ENCODE data around the gene TMPRSS9. TPM values are rescaled to one million over a fixed set of nuclear protein-coding genes. Genes with fewer than 3 reads are reported as not detected.

The TMPRSS9 gene
- total and polyA plus RNA-seq, 4 experiments from 2014 or later: not detected

DNA sequence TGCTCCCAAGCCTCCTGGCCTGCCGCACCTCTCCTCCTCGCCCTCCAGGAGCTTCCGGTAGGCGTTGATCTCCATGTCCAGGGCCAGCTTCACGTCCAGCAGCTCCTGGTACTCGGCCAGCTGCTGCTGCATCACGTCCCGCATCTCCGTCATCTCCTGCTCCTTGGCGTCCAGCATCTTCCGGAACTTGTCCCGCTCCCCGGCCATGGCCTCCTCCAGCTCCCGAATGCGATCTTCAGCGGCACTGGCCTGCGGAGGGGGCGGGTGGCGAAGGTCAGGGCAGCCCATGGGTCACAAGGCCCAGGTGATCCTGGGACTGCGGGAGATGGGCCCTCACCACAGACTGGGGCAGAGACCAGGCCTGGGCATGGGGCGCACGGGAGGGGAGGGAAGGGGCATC is 74.2 kb downstream of the TMPRSS9 start:
- Mint-ChIP-seq H3K27ac (peak overlapping the region in 2 of 7 donors; percentile 61 to 68), H3K27me3 (no peaks in the 10 kb centered on the region), H3K36me3 (peaks cover 4 to 16% of the 10 kb centered on the region in 2 donors), H3K9me3 (no peaks in the 10 kb centered on the region), H3K4me1 (no peaks in the 10 kb centered on the region), H3K4me3 (no peak overlapping the region)
- intact Hi-C loops (cut with micrococcal nuclease): no loop called here
- no peak overlapping the region for H3K4me3 ChIP-seq (ENCODE audit: low read length in 2 of 2)
- POLR2A ChIA-PET (ENCODE audit: partially characterized antibody): interaction anchor here (0.6 kb wide), 1 partner anchor 122 kb away, joined by 3 read pairs; no protein-coding TSS in a partner anchor
- no peak for DNase-seq
- H3K4me1 ChIP-seq (ENCODE audit: insufficient read depth, low read length): no peaks in the 10 kb centered on the region
- peaks cover 9% of the 10 kb centered on the region for H3K36me3 ChIP-seq (ENCODE audit: insufficient read depth, low read length)
- no peaks in the 10 kb centered on the region for H3K27me3 ChIP-seq (ENCODE audit: insufficient read depth, low read length)
- H3K9me3 ChIP-seq (ENCODE audit: control insufficient read depth in 1 of 2, low read length in 2 of 2): no peaks in the 10 kb centered on the region
- CTCF ChIA-PET (ENCODE audit: partially characterized antibody): no interaction called here
- H3K27ac ChIP-seq (ENCODE audit: low read depth, low read length): no peak overlapping the region

DNA sequence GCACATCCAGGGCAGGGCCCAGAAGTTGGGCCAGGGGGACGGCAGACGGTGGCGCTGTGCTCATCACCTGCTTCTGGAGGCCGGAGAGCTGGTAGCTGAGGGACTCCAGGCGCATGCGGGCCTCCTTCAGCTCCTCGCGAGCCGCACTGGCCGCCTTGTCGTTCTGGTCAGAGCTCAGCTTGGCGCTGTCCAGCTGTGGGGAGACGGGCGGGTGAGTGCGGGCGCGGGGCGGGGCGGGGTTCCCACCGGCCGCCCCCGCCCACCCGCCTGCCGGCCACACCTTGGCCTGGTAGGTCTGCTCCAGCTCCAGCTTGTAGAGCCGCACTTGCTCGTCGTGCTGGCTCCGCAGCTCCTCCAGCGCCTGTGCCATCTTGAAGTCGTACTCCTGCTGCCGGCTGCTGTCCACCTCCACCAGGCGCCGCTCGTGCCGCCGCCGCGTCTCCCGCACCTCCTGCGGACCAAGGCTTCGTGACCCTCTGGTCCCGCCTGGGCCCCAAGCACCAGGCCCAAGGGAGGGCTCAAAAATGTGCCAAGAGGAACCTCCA is 74.7 kb downstream of the TMPRSS9 start:
- Histone ChIP-seq H3K4me3 (ENCODE audit: low read length in 2 of 2) (no peak overlapping the region), H3K27me3 (ENCODE audit: insufficient read depth, low read length) (no peaks in the 10 kb centered on the region), H3K36me3 (ENCODE audit: insufficient read depth, low read length) (peaks cover 9% of the 10 kb centered on the region), H3K4me1 (ENCODE audit: insufficient read depth, low read length) (no peaks in the 10 kb centered on the region), H3K9me3 (ENCODE audit: control insufficient read depth in 1 of 2, low read length in 2 of 2) (no peaks in the 10 kb centered on the region), H3K27ac (ENCODE audit: low read depth, low read length) (no peak overlapping the region)
- CTCF ChIA-PET (ENCODE audit: partially characterized antibody): no interaction called here
- intact Hi-C loops (cut with micrococcal nuclease): no loop called here
- Mint-ChIP-seq H3K36me3 (peaks cover 4 to 16% of the 10 kb centered on the region in 2 donors), H3K9me3 (no peaks in the 10 kb centered on the region), H3K27me3 (no peaks in the 10 kb centered on the region), H3K4me3 (no peak overlapping the region), H3K4me1 (no peaks in the 10 kb centered on the region), H3K27ac (peak overlapping the region in 1 of 7 donors; percentile 74)
- POLR2A ChIA-PET (ENCODE audit: partially characterized antibody): interaction anchor here (0.6 kb wide), 1 partner anchor 123 kb away, joined by 3 read pairs; no protein-coding TSS in a partner anchor
- no peak for DNase-seq

DNA sequence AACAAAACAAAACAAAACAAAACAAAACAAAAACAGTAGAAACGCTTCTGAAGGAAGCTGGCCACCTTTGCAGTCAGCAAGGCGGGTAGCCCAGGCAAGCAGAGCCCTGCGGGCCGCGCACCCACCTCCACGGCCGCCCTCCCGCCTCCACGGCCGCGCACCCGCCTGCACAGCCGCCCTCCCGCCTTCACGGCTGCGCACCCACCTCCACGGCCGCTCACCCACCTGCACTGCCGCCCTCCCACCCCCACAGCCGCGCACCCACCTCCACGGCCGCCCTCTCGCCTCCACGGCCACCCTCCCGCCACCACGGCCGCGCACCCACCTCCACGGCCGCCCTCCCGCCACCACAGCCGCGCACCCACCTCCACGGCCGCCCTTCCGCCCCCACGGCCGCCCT is 76.3 kb downstream of the TMPRSS9 start:
- Histone ChIP-seq H3K27ac (ENCODE audit: low read depth, low read length) (no peak overlapping the region), H3K36me3 (ENCODE audit: insufficient read depth, low read length) (peaks cover 9% of the 10 kb centered on the region), H3K4me1 (ENCODE audit: insufficient read depth, low read length) (no peaks in the 10 kb centered on the region), H3K9me3 (ENCODE audit: control insufficient read depth in 1 of 2, low read length in 2 of 2) (no peaks in the 10 kb centered on the region), H3K27me3 (ENCODE audit: insufficient read depth, low read length) (no peaks in the 10 kb centered on the region), H3K4me3 (ENCODE audit: low read length in 2 of 2) (no peak overlapping the region)
- Mint-ChIP-seq H3K27me3 (no peaks in the 10 kb centered on the region), H3K4me3 (no peak overlapping the region), H3K27ac (no peak overlapping the region), H3K36me3 (peaks cover 4 to 20% of the 10 kb centered on the region in 2 donors), H3K4me1 (peaks cover 0 to 7% (median 4%) of the 10 kb centered on the region in 4 donors), H3K9me3 (no peaks in the 10 kb centered on the region)
- POLR2A ChIA-PET (ENCODE audit: partially characterized antibody): no interaction called here
- intact Hi-C loops (cut with micrococcal nuclease): no loop called here
- CTCF ChIA-PET (ENCODE audit: partially characterized antibody): no interaction called here
- no peak for DNase-seq

DNA sequence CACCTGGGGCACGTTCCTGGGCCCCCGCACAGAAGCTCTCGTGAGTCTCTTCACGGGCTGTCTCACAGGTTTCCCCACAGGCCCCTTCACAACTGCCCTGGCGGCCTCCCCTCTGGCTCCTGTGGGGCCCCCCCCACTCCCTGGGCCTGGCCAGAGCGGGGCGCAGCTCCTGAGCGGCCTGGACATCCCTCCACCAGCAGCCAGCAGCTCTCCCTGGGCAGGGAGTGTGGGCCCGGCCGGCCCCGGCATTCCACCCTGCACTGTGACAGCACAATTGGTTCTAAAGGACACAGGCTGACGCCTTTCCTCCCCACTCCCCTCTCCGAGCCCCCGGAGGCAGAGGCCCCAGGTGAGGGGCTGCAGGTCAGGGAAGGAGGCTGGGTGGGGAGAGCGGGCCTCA is 76.9 kb downstream of the TMPRSS9 start:
- Histone ChIP-seq H3K27me3 (ENCODE audit: insufficient read depth, low read length) (no peaks in the 10 kb centered on the region), H3K4me3 (ENCODE audit: low read length in 2 of 2) (no peak overlapping the region), H3K9me3 (ENCODE audit: control insufficient read depth in 1 of 2, low read length in 2 of 2) (no peaks in the 10 kb centered on the region), H3K4me1 (ENCODE audit: insufficient read depth, low read length) (no peaks in the 10 kb centered on the region), H3K36me3 (ENCODE audit: insufficient read depth, low read length) (peaks cover 9% of the 10 kb centered on the region), H3K27ac (ENCODE audit: low read depth, low read length) (no peak overlapping the region)
- Mint-ChIP-seq H3K4me1 (peaks cover 0 to 7% (median 4%) of the 10 kb centered on the region in 4 donors), H3K9me3 (no peaks in the 10 kb centered on the region), H3K27me3 (no peaks in the 10 kb centered on the region), H3K36me3 (peaks cover 4 to 15% of the 10 kb centered on the region in 2 donors), H3K4me3 (no peak overlapping the region), H3K27ac (no peak overlapping the region)
- ChIA-PET POLR2A (ENCODE audit: partially characterized antibody) (no interaction called here), CTCF (ENCODE audit: partially characterized antibody) (no interaction called here)
- intact Hi-C loops (cut with micrococcal nuclease): no loop called here
- no peak for DNase-seq

GRCh38 chr19:2438178-2438577 is 78.1 kb downstream of the TMPRSS9 start:
- Histone ChIP-seq H3K27ac (ENCODE audit: low read depth, low read length) (no peak overlapping the region), H3K9me3 (ENCODE audit: control insufficient read depth in 1 of 2, low read length in 2 of 2) (no peaks in the 10 kb centered on the region), H3K4me1 (ENCODE audit: insufficient read depth, low read length) (no peaks in the 10 kb centered on the region), H3K27me3 (ENCODE audit: insufficient read depth, low read length) (no peaks in the 10 kb centered on the region), H3K36me3 (ENCODE audit: insufficient read depth, low read length) (peaks cover 9% of the 10 kb centered on the region), H3K4me3 (ENCODE audit: low read length in 2 of 2) (no peak overlapping the region)
- H3K9me3 Mint-ChIP-seq: no peaks in the 10 kb centered on the region
- no peak for DNase-seq
- CTCF ChIA-PET (ENCODE audit: partially characterized antibody): no interaction called here
- no peak overlapping the region for H3K4me3 Mint-ChIP-seq
- POLR2A ChIA-PET (ENCODE audit: partially characterized antibody): no interaction called here
- H3K36me3 Mint-ChIP-seq: peaks cover 4 to 19% of the 10 kb centered on the region in 2 donors
- H3K27me3 Mint-ChIP-seq: no peaks in the 10 kb centered on the region
- no peak overlapping the region for H3K27ac Mint-ChIP-seq
- H3K4me1 Mint-ChIP-seq: peaks cover 0 to 7% (median 4%) of the 10 kb centered on the region in 4 donors
- intact Hi-C loops (cut with micrococcal nuclease): no loop called here

- H3K36me3 Mint-ChIP-seq: peaks cover 0 to 23% of the 10 kb centered on the region in 2 donors
- H3K4me3 Mint-ChIP-seq: no peak overlapping the region
- no peaks in the 10 kb centered on the region for H3K4me1 ChIP-seq (ENCODE audit: insufficient read depth, low read length)
- H3K9me3 Mint-ChIP-seq: no peaks in the 10 kb centered on the region
- DNase-seq: no peak
- no peaks in the 10 kb centered on the region for H3K9me3 ChIP-seq (ENCODE audit: control insufficient read depth in 1 of 2, low read length in 2 of 2)
- CTCF ChIA-PET (ENCODE audit: partially characterized antibody): no interaction called here
- H3K27ac ChIP-seq (ENCODE audit: low read depth, low read length): no peak overlapping the region
- intact Hi-C loops (cut with micrococcal nuclease): no loop called here
- POLR2A ChIA-PET (ENCODE audit: partially characterized antibody): no interaction called here
- no peaks in the 10 kb centered on the region for H3K27me3 Mint-ChIP-seq
- peaks cover 9% of the 10 kb centered on the region for H3K36me3 ChIP-seq (ENCODE audit: insufficient read depth, low read length)
- peak overlapping the region in 4 of 7 donors; percentile 5 to 33 (median 8) for H3K27ac Mint-ChIP-seq
- H3K4me3 ChIP-seq (ENCODE audit: low read length in 2 of 2): no peak overlapping the region
- H3K4me1 Mint-ChIP-seq: peaks cover 0 to 11% (median 5%) of the 10 kb centered on the region in 4 donors
- H3K27me3 ChIP-seq (ENCODE audit: insufficient read depth, low read length): no peaks in the 10 kb centered on the region
Observed at GRCh38 chr19:2440515-2440914, 80.5 kb downstream of the TMPRSS9 start.

- intact Hi-C loops (cut with micrococcal nuclease): no loop called here
- Histone ChIP-seq H3K27me3 (ENCODE audit: insufficient read depth, low read length) (no peaks in the 10 kb centered on the region), H3K4me3 (ENCODE audit: low read length in 2 of 2) (no peak overlapping the region), H3K36me3 (ENCODE audit: insufficient read depth, low read length) (peaks cover 9% of the 10 kb centered on the region), H3K27ac (ENCODE audit: low read depth, low read length) (no peak overlapping the region), H3K4me1 (ENCODE audit: insufficient read depth, low read length) (peaks cover under 1% of the 10 kb centered on the region), H3K9me3 (ENCODE audit: control insufficient read depth in 1 of 2, low read length in 2 of 2) (no peaks in the 10 kb centered on the region)
- H3K36me3 Mint-ChIP-seq: peaks cover 0 to 22% of the 10 kb centered on the region in 2 donors
- H3K9me3 Mint-ChIP-seq: no peaks in the 10 kb centered on the region
- peaks cover 0 to 11% (median 5%) of the 10 kb centered on the region in 4 donors for H3K4me1 Mint-ChIP-seq
- no peak overlapping the region for H3K4me3 Mint-ChIP-seq
- no peak overlapping the region for H3K27ac Mint-ChIP-seq
- CTCF ChIA-PET (ENCODE audit: partially characterized antibody): no interaction called here
- DNase-seq: no peak
- H3K27me3 Mint-ChIP-seq: no peaks in the 10 kb centered on the region
- POLR2A ChIA-PET (ENCODE audit: partially characterized antibody): interaction anchor here (0.8 kb wide), 1 partner anchor 375 kb away, joined by 3 read pairs; no protein-coding TSS in a partner anchor
Observed at GRCh38 chr19:2441096-2441752, 81.2 kb downstream of the TMPRSS9 start.

All from CD4-positive, alpha-beta memory T cell (primary cell).